COR-L47 (cell line): ENCODE results near the gene ARHGAP15.

Experiments
- DNase-seq: peaks from one replicate; lab custom pipeline; 2025; lab: John Stamatoyannopoulos, UW

ARHGAP15 gene

GRCh38 chr2:143225931-143226330 is 96.7 kb downstream of the ARHGAP15 start:
- DNase-seq, result no peak

GRCh38 chr2:143226714-143227541 is 97.7 kb downstream of the ARHGAP15 start:
- no peak for DNase-seq

GRCh38 chr2:143229411-143229810 is 100.2 kb downstream of the ARHGAP15 start:
- no peak for DNase-seq

- no peak for DNase-seq
These were observed 100.7 kb downstream of the ARHGAP15 start for GRCh38 chr2:143229952-143230351.

- DNase-seq, result no peak
These were observed 101.5 kb downstream of the ARHGAP15 start for GRCh38 chr2:143230506-143231253.

GRCh38 chr2:143231254-143231645 is 102.0 kb downstream of the ARHGAP15 start:
- DNase-seq, result no peak

GRCh38 chr2:143237146-143237777 is 108.0 kb downstream of the ARHGAP15 start:
- DNase-seq, result no peak

GRCh38 chr2:143241403-143242088 is 112.3 kb downstream of the ARHGAP15 start:
- DNase-seq, result no peak

GRCh38 chr2:143246246-143246645 is 117.0 kb downstream of the ARHGAP15 start:
- no peak for DNase-seq

- DNase-seq, result no peak
These were observed 117.9 kb downstream of the ARHGAP15 start for GRCh38 chr2:143246815-143247744.

GRCh38 chr2:143248631-143249030 is 119.4 kb downstream of the ARHGAP15 start:
- no peak for DNase-seq

- no peak for DNase-seq
These were observed 122.5 kb downstream of the ARHGAP15 start for GRCh38 chr2:143251681-143252080.

GRCh38 chr2:143252138-143252907 is 123.1 kb downstream of the ARHGAP15 start:
- no peak for DNase-seq

GRCh38 chr2:143254110-143254509 is 124.9 kb downstream of the ARHGAP15 start:
- no peak for DNase-seq

- no peak for DNase-seq
These were observed 125.9 kb downstream of the ARHGAP15 start for GRCh38 chr2:143255086-143255485.

- no peak for DNase-seq
These were observed 126.7 kb downstream of the ARHGAP15 start for GRCh38 chr2:143255899-143256298.

GRCh38 chr2:143258126-143258892 is 129.1 kb downstream of the ARHGAP15 start:
- DNase-seq, result no peak

- DNase-seq, result peak; percentile 71
These were observed 130.2 kb downstream of the ARHGAP15 start for GRCh38 chr2:143259368-143259958.

GRCh38 chr2:143261986-143262385 is 132.8 kb downstream of the ARHGAP15 start:
- DNase-seq, result no peak
